ENCODE data around the gene MCUR1. TPM values are rescaled to one million over a fixed set of nuclear protein-coding genes. Genes with fewer than 3 reads are reported as not detected.
"Not testable (repeated sequence)": the region's sequence is repeated elsewhere in the genome, so short reads cannot be mapped to it uniquely, and the experiment has no call there.

Gene MCUR1
- polyA plus RNA-seq, 1 experiment: 9.5 TPM

DNA sequence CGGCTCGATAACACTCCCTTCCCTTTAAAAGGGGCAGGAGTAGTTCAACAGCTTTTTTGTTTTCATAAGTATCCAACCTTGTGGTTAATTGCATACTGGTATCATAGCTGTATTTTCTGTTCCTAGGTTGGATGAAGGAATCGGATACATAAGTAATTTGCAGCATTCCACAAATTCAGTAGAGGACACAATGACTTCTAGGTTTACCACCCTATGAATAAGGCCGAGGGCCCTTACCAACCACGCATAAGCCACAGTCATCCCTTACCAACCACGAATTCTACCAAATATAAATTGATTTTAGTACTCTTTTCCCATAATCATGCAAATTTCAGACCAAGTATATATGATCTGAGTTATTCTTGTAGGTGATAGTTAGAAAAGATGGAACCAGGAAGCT is 36.3 kb downstream of the MCUR1 start:
- H3K9me3 ChIP-seq (ENCODE audit: control insufficient read depth, insufficient read depth, low read length): no peaks in the 10 kb centered on the region
- H3K27ac ChIP-seq (ENCODE audit: low read depth, low read length): no peak overlapping the region
- no peak overlapping the region for H3K4me3 ChIP-seq (ENCODE audit: low read depth, low read length)
- H3K27me3 ChIP-seq (ENCODE audit: control insufficient read depth, insufficient read depth, low read length): no peaks in the 10 kb centered on the region
- ChIA-PET CTCF (interaction anchor here (3.1 kb wide), 1 partner anchor 17 kb away, joined by 33 read pairs; no protein-coding TSS in a partner anchor), POLR2A (no interaction called here)
- TF ChIP-seq, protein P1, sequence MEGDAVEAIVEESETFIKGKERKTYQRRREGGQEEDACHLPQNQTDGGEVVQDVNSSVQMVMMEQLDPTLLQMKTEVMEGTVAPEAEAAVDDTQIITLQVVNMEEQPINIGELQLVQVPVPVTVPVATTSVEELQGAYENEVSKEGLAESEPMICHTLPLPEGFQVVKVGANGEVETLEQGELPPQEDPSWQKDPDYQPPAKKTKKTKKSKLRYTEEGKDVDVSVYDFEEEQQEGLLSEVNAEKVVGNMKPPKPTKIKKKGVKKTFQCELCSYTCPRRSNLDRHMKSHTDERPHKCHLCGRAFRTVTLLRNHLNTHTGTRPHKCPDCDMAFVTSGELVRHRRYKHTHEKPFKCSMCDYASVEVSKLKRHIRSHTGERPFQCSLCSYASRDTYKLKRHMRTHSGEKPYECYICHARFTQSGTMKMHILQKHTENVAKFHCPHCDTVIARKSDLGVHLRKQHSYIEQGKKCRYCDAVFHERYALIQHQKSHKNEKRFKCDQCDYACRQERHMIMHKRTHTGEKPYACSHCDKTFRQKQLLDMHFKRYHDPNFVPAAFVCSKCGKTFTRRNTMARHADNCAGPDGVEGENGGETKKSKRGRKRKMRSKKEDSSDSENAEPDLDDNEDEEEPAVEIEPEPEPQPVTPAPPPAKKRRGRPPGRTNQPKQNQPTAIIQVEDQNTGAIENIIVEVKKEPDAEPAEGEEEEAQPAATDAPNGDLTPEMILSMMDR (IDR thresholded peaks at IDR 0.05; ENCODE audit: low read depth, low read length): no peak
- DNase-seq (ENCODE audit: low read depth, low spot score): no peak

DNA sequence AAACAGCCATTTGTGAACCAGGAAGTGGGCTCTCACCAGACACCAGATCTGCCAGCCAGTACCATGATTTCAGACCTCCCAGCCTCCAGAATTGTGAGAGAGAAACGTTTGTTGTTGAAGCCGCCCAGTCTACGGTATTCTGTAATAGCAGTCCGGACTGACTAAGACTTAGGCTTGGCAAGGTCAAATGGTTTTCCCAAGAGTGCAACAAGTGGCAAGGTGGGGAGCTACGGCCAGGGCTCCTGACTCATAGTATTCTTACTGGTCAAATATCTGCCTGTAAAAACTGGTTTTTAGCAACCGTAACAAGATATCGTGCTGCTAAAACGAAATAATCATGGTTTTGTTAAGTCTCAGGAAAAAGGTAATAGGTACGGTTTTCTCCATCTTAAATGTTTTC is 37.8 kb downstream of the MCUR1 start:
- Histone ChIP-seq H3K9me3 (ENCODE audit: control insufficient read depth, insufficient read depth, low read length) (peaks cover 3% of the 10 kb centered on the region; the same call in 1 of the 2 replicates), H3K27ac (ENCODE audit: low read depth, low read length) (no peak overlapping the region), H3K4me3 (ENCODE audit: low read depth, low read length) (no peak overlapping the region), H3K27me3 (ENCODE audit: control insufficient read depth, insufficient read depth, low read length) (no peaks in the 10 kb centered on the region)
- DNase-seq (ENCODE audit: low read depth, low spot score): no peak
- ChIA-PET CTCF (interaction anchor here (3.1 kb wide), 1 partner anchor 18 kb away, joined by 33 read pairs; no protein-coding TSS in a partner anchor), POLR2A (no interaction called here)
- TF ChIP-seq, protein P1 (IDR thresholded peaks at IDR 0.05; ENCODE audit: low read depth, low read length): no peak

GRCh38 chr6:13775466-13775865 is 38.9 kb downstream of the MCUR1 start:
- H3K27me3 ChIP-seq (ENCODE audit: control insufficient read depth, insufficient read depth, low read length); H3K9me3 ChIP-seq (ENCODE audit: control insufficient read depth, insufficient read depth, low read length); H3K27ac ChIP-seq (ENCODE audit: low read depth, low read length); DNase-seq (ENCODE audit: low read depth, low spot score); H3K4me3 ChIP-seq (ENCODE audit: low read depth, low read length): not testable (repeated sequence)
- POLR2A ChIA-PET: interaction anchor here (0.6 kb wide), 1 partner anchor 92 kb away, joined by 3 read pairs; no protein-coding TSS in a partner anchor
- CTCF ChIA-PET: interaction anchor here (1.3 kb wide), 1 partner anchor 19 kb away, joined by 15 read pairs; no protein-coding TSS in a partner anchor

DNA sequence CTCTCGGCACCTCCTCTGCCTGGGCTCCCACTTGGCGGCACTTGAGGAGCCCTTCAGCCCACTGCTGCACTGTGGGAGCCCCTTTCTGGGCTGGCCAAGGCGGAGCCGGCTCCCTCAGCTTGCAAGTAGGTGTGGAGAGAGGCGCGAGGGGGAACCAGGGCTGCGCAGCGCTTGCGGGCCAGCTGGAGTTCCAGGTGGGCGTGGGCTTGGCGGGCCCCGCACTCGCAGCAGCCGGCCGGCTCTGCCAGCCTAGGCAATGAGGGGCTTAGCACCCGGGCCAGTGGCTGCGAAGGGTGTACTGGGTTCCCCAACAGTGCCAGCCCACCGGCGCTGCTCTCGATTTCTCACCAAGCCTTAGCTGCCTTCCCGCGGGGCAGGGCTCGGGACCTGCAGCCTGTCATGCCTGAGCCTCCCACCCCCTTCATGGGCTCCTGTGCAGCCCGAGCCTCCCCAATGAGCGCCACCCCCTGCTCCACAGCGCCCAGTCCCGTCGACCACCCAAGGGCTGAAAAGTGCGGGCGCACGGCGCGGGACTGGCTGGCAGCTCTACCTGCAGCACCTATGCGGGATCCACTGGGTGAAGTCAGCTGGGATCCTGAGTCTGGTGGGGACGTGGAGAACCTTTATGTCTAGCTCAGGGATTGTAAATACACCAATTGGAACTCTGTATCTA is 41.9 kb downstream of the MCUR1 start:
- H3K4me3 ChIP-seq (ENCODE audit: low read depth, low read length); H3K27me3 ChIP-seq (ENCODE audit: control insufficient read depth, insufficient read depth, low read length); H3K27ac ChIP-seq (ENCODE audit: low read depth, low read length); DNase-seq (ENCODE audit: low read depth, low spot score); POLR2A ChIA-PET: not testable (repeated sequence)
- CTCF ChIA-PET: interaction anchor here (1.2 kb wide), 1 partner anchor 23 kb away, joined by 4 read pairs; no protein-coding TSS in a partner anchor
- H3K9me3 ChIP-seq (ENCODE audit: control insufficient read depth, insufficient read depth, low read length): peaks cover 12% of the 10 kb centered on the region

GRCh38 chr6:13769655-13770053 is 44.7 kb downstream of the MCUR1 start:
- ChIA-PET CTCF (no interaction called here), POLR2A (no interaction called here)
- no peak overlapping the region for H3K27ac ChIP-seq (ENCODE audit: low read depth, low read length)
- peaks cover 12% of the 10 kb centered on the region for H3K9me3 ChIP-seq (ENCODE audit: control insufficient read depth, insufficient read depth, low read length)
- H3K27me3 ChIP-seq (ENCODE audit: control insufficient read depth, insufficient read depth, low read length): no peaks in the 10 kb centered on the region
- no peak for DNase-seq (ENCODE audit: low read depth, low spot score)
- H3K4me3 ChIP-seq (ENCODE audit: low read depth, low read length): no peak overlapping the region
- TF ChIP-seq, protein P1 (IDR thresholded peaks at IDR 0.05; ENCODE audit: low read depth, low read length): 0 out of 2 replicates have a peak, but pooled peaks have one; percentile 12

- DNase-seq (ENCODE audit: low read depth, low spot score): no peak
- CTCF ChIA-PET: no interaction called here
- POLR2A ChIA-PET: no interaction called here
- H3K9me3 ChIP-seq (ENCODE audit: control insufficient read depth, insufficient read depth, low read length): peaks cover 16% of the 10 kb centered on the region
- TF ChIP-seq, protein P1 (IDR thresholded peaks at IDR 0.05; ENCODE audit: low read depth, low read length): no peak
- no peaks in the 10 kb centered on the region for H3K27me3 ChIP-seq (ENCODE audit: control insufficient read depth, insufficient read depth, low read length)
- no peak overlapping the region for H3K27ac ChIP-seq (ENCODE audit: low read depth, low read length)
- H3K4me3 ChIP-seq (ENCODE audit: low read depth, low read length): no peak overlapping the region
Observed at GRCh38 chr6:13769034-13769654, 45.2 kb downstream of the MCUR1 start.

All from AG04450 (cell line).